IMR-90 (cell line): ENCODE measurements around the gene C1orf159. TPM values are rescaled to one million over a fixed set of nuclear protein-coding genes. Genes with fewer than 3 reads are reported as not detected.

Experiments
- ATAC-seq: fragments of 200-7000 bp; cut with Tn5 transposase; 2 replicates; pipeline ENCODE4 v1.9.1; 2020; ENCODE audit warnings: low read depth, mild to moderate bottlenecking, moderate library complexity
- BruUV-seq: library from RNA; stranded (reverse); fragments of 400-500 nt; replicated peaks from 2 replicates; lab custom pipeline; 2021; lab: Mats Ljungman, UMichigan
- CTCF ChIA-PET: fragments of 300-600 bp; formaldehyde crosslinking; extraction: SDS; loops from one replicate; lab custom pipeline; 2021; ENCODE audit warnings: antibody characterized with exemption; lab: Yijun Ruan, JAX
- POLR2A ChIA-PET: fragments of 300-600 bp; sonication (Branson Sonifier 250); formaldehyde crosslinking; loops from one replicate; lab custom pipeline; 2022; ENCODE audit warnings: antibody characterized with exemption; ENCODE audit not compliant: unreplicated experiment; lab: Charles Lee
- DNase-seq: peaks from one replicate; pipeline ENCODE4 v3.0.0; 2013
- H2AFZ ChIP-seq: replicated peaks from 2 replicates; pipeline ENCODE3; 2013; ENCODE audit warnings: low read length, mild to moderate bottlenecking; ENCODE audit not compliant: poor library complexity
- H2AK5ac ChIP-seq: 2 replicates; pipeline ENCODE4 v1.6.1; 2013; ENCODE audit warnings: low read depth, low read length, inconsistent platforms
- H2AK9ac ChIP-seq: replicated peaks from 2 replicates; pipeline ENCODE3; 2013; ENCODE audit warnings: mild to moderate bottlenecking, low read depth, low read length, moderate library complexity; ENCODE audit not compliant: poor library complexity
- H2BK120ac ChIP-seq: 2 replicates; pipeline ENCODE4 v1.6.1; 2013; ENCODE audit warnings: low read depth, low read length, inconsistent platforms
- H2BK15ac ChIP-seq: 3 replicates; pipeline ENCODE4 v1.6.1; 2013; ENCODE audit warnings: low read depth, low read length, inconsistent platforms
- H2BK20ac ChIP-seq: 2 replicates; pipeline ENCODE4 v1.6.1; 2013; ENCODE audit warnings: low read depth, mild to moderate bottlenecking, inconsistent platforms, low read length, moderate library complexity
- H2BK5ac ChIP-seq: 2 replicates; pipeline ENCODE4 v1.6.1; 2013; ENCODE audit warnings: mild to moderate bottlenecking, low read depth, low read length, inconsistent platforms; ENCODE audit not compliant: poor library complexity, severe bottlenecking
- H3K14ac ChIP-seq: replicated peaks from 2 replicates; pipeline ENCODE4 v1.6.1; 2013; ENCODE audit warnings: low read depth, low read length, inconsistent platforms
- H3K18ac ChIP-seq: 2 replicates; pipeline ENCODE4 v1.6.1; 2013; ENCODE audit warnings: low read depth, low read length, control low read depth
- H3K23ac ChIP-seq: 2 replicates; pipeline ENCODE4 v1.6.1; 2013; ENCODE audit warnings: low read depth, low read length, inconsistent platforms
- H3K27ac ChIP-seq: 2 replicates; pipeline ENCODE4 v1.5.1; 2013; ENCODE audit warnings: mild to moderate bottlenecking, control low read depth, low read length; ENCODE audit not compliant: insufficient read depth
- H3K27me3 ChIP-seq: 2 replicates; pipeline ENCODE4 v1.6.1; 2013; ENCODE audit warnings: low read length; ENCODE audit not compliant: control insufficient read depth, insufficient read depth
- H3K36me3 ChIP-seq: 2 replicates; pipeline ENCODE4 v1.6.1; 2013; ENCODE audit warnings: low read length, mixed read lengths; ENCODE audit not compliant: control insufficient read depth, insufficient read depth
- H3K4ac ChIP-seq: 2 replicates; pipeline ENCODE4 v1.6.1; 2013; ENCODE audit warnings: low read depth, low read length, inconsistent platforms
- H3K4me1 ChIP-seq: 2 replicates; pipeline ENCODE4 v1.6.1; 2013; ENCODE audit warnings: low read length, mixed read lengths; ENCODE audit not compliant: control insufficient read depth, insufficient read depth
- H3K4me2 ChIP-seq: 2 replicates; pipeline ENCODE4 v1.6.1; 2013; ENCODE audit warnings: low read depth, mild to moderate bottlenecking, control low read depth, low read length, moderate library complexity
- H3K4me3 ChIP-seq: 2 replicates; pipeline ENCODE4 v1.5.1; 2013; ENCODE audit warnings: low read depth, mild to moderate bottlenecking, control low read depth, low read length, moderate library complexity; ENCODE audit not compliant: insufficient read depth
- H3K56ac ChIP-seq: 2 replicates; pipeline ENCODE4 v1.6.1; 2013; ENCODE audit warnings: low read length, inconsistent platforms; ENCODE audit not compliant: insufficient read depth; ENCODE audit errors: extremely low read depth
- H3K79me1 ChIP-seq, 2 experiments: 2 replicates each; pipeline ENCODE4 v1.6.1; 2013; ENCODE audit warnings: low read length in 2 of 2, inconsistent platforms in 1 of 2, low read depth in 1 of 2
- H3K9ac ChIP-seq: 2 replicates; pipeline ENCODE4 v1.6.1; 2013; ENCODE audit warnings: low read depth, low read length, control low read depth
- H3K9me1 ChIP-seq: 2 replicates; pipeline ENCODE4 v1.6.1; 2013; ENCODE audit warnings: low read length, inconsistent platforms; ENCODE audit not compliant: insufficient read depth
- H3K9me3 ChIP-seq: 2 replicates; pipeline ENCODE4 v1.6.1; 2013; ENCODE audit warnings: low read length; ENCODE audit not compliant: control insufficient read depth, insufficient read depth
- H4K20me1 ChIP-seq: 2 replicates; pipeline ENCODE4 v1.6.1; 2013; ENCODE audit warnings: low read length, inconsistent platforms; ENCODE audit not compliant: insufficient read depth
- H4K5ac ChIP-seq: 2 replicates; pipeline ENCODE4 v1.6.1; 2013; ENCODE audit warnings: mild to moderate bottlenecking, low read depth, low read length, control low read depth
- H4K8ac ChIP-seq, 2 experiments: 2 replicates each; pipeline ENCODE4 v1.6.1; 2013; ENCODE audit warnings: low read depth in 2 of 2, low read length in 2 of 2, control low read depth in 1 of 2, inconsistent platforms in 1 of 2
- H4K91ac ChIP-seq: 2 replicates; pipeline ENCODE4 v1.6.1; 2013; ENCODE audit warnings: low read depth, low read length, inconsistent platforms; ENCODE audit not compliant: insufficient read depth
- CEBPB ChIP-seq: IDR thresholded peaks from 2 replicates; pipeline ENCODE4 v1.6.1; 2012; ENCODE audit warnings: low read depth, low read length, improper control_type of control experiment
- CHD1 ChIP-seq: IDR thresholded peaks from 2 replicates; pipeline ENCODE4 v1.6.1; 2012; ENCODE audit warnings: low read depth, low read length, improper control_type of control experiment
- CTCF ChIP-seq: conservative IDR thresholded peaks from 2 replicates; pipeline ENCODE4 v1.5.1; 2012; ENCODE audit warnings: mild to moderate bottlenecking, low read depth, low read length, improper control_type of control experiment
- ELK1 ChIP-seq: fragments of 150-350 bp; IDR thresholded peaks from 2 replicates; pipeline ENCODE4 v1.6.1; 2016; ENCODE audit warnings: low read depth, mild to moderate bottlenecking, low read length, moderate library complexity, borderline replicate concordance
- FOS ChIP-seq: fragments of 150-350 bp; IDR thresholded peaks from 2 replicates; pipeline ENCODE4 v1.6.1; 2016; ENCODE audit warnings: low read depth, low read length
- MAFK ChIP-seq: IDR thresholded peaks from 2 replicates; pipeline ENCODE4 v1.6.1; 2012; ENCODE audit warnings: low read depth, low read length, improper control_type of control experiment
- MAZ ChIP-seq: IDR thresholded peaks from 2 replicates; pipeline ENCODE4 v1.6.1; 2012; ENCODE audit warnings: low read depth, mild to moderate bottlenecking, low read length, improper control_type of control experiment, moderate library complexity, borderline replicate concordance
- MXI1 ChIP-seq: IDR thresholded peaks from 2 replicates; pipeline ENCODE4 v1.6.1; 2012; ENCODE audit warnings: low read depth, mild to moderate bottlenecking, low read length, moderate library complexity, borderline replicate concordance
- NFE2L2 ChIP-seq: fragments of 150-350 bp; IDR thresholded peaks from 2 replicates; pipeline ENCODE4 v1.6.1; 2016; ENCODE audit warnings: low read depth, mild to moderate bottlenecking, low read length
- POLR2A ChIP-seq: IDR thresholded peaks from 2 replicates; pipeline ENCODE4 v1.6.1; 2012; ENCODE audit warnings: mild to moderate bottlenecking, low read depth, low read length
- RAD21 ChIP-seq: IDR thresholded peaks from 2 replicates; pipeline ENCODE4 v1.6.1; 2012; ENCODE audit warnings: low read length, improper control_type of control experiment
- RCOR1 ChIP-seq: IDR thresholded peaks from 2 replicates; pipeline ENCODE4 v1.6.1; 2012; ENCODE audit warnings: mild to moderate bottlenecking, low read length, improper control_type of control experiment; ENCODE audit not compliant: insufficient replicate concordance
- RFX5 ChIP-seq: IDR thresholded peaks from 2 replicates; pipeline ENCODE4 v1.8.0; 2012; ENCODE audit warnings: low read depth, mild to moderate bottlenecking, low read length, moderate library complexity
- SMC3 ChIP-seq: fragments of 150-350 bp; IDR thresholded peaks from 2 replicates; pipeline ENCODE4 v1.6.1; 2016; ENCODE audit warnings: low read depth, mild to moderate bottlenecking, antibody characterized with exemption, low read length, moderate library complexity
- WGBS, 2 experiments: methylation state at CpG; one replicate each; pipeline versions ENCODE4 v1.1.5 to v1.1.7; 2013; ENCODE audit warnings: missing lambda C conversion rate in 2 of 2; ENCODE audit not compliant: insufficient read length in 1 of 2; ENCODE audit errors: extremely low coverage in 2 of 2; 5-methylcytosine and 5-hydroxymethylcytosine counted together
- dilution Hi-C: fragments of 300-500 bp; cut with HindIII; formaldehyde crosslinking; loops from one replicate; pipeline ENCODE4 v1.14.3; 2018; ENCODE audit warnings: low sequenced_read_pairs; ENCODE audit not compliant: unreplicated experiment
- in situ Hi-C: fragments of 300-500 bp; cut with MboI; formaldehyde crosslinking; loops from 3 replicates; pipeline ENCODE4 v1.14.3; 2019; ENCODE audit warnings: low sequenced_read_pairs, inconsistent platforms, mixed read lengths
- intact Hi-C: fragments of 100-400 bp; cut with micrococcal nuclease; formaldehyde crosslinking; loops from 2 replicates; pipeline ENCODE4 v1.10.0; 2022
- polyA plus RNA-seq, 3 experiments: library from polyadenylated mRNA; depleted of rRNA; stranded (reverse); fragments of >200 nt; gene quantifications; 2 replicates each; pipeline ENCODE4 v1.2.3, GENCODE V29; 2012; ENCODE audit warnings: low replicate concordance in 1 of 3
- total RNA-seq: library from RNA; depleted of rRNA; stranded (reverse); fragments of >200 nt; gene quantifications from 2 replicates; pipeline ENCODE4 v1.2.3, GENCODE V29; 2012
- TF ChIP-seq, protein P1 (sequence below): fragments of 150-350 bp; IDR thresholded peaks from 2 replicates; pipeline ENCODE4 v1.6.1; 2017; ENCODE audit warnings: mild to moderate bottlenecking, antibody characterized with exemption, low read length, low read depth

The C1orf159 gene
- total and polyA plus RNA-seq, 2 of the 4 experiments (the other 2 are of a cell fraction) = 2.9 to 12.6 TPM

DNA sequence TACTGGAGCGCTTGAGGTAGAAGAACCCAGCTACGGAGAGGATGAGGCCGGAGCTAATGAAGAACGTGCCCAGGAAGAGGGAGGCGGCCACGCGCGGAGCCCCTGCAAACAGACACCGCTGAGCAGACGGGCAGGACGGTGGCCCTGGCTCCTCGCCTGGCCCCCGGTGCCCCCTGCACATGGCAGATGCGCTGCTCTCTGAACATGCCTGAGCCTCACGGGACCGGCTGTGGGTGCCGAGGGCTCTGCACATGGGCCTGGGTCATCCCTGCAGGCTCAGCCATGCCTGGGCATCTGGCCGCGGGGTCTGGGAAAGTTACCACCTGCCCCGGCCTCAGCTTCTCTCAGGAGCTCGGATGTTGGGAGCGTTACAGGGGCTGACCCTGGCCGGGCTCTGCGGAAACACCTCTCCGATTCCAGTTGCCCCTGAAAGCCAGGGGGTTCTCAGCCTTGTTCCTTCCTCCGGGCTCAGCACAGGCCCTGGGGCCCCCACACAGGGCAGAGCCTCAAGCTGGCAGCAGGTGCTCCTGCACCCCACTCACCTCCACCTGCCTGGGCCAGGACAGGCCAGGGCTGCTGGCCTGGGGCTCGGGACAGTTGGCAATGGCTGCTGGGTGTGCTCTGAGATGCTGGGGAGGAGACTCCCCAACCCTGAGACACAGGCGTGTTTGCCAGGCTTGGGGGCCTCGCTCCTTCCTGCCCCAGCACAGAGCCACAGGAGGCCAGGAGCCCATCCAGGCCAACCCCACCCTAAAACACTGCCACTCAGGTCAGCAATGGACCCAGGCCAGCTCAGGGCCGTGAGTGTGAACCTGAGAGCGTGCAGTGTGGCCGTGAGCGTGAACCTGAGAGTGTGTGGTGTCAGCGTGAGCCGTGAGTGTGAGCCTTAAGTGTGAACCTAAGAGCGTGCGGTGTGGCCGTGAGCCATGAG, 29.7 kb downstream of the C1orf159 start:
- H3K23ac ChIP-seq = no peak overlapping the region
- H2BK120ac ChIP-seq = no peak overlapping the region
- H3K18ac ChIP-seq = no peak overlapping the region
- no peak overlapping the region for H4K91ac ChIP-seq
- ATAC-seq (no peak), DNase-seq (no peak)
- H2AFZ ChIP-seq = no peak overlapping the region
- dilution Hi-C loops (no loop called here), intact Hi-C loops (no loop called here), in situ Hi-C loops (no loop called here)
- H3K79me1 ChIP-seq = no peaks in the 10 kb centered on the region
- 93% methylated on average over 21 of the region's 38 CpGs; no CpG with 5 or more reads in 1 of the 2 experiments for WGBS, 2 experiments
- no peak overlapping the region for H3K27ac ChIP-seq
- H3K14ac ChIP-seq = no peak overlapping the region
- no peak overlapping the region for H2BK15ac ChIP-seq
- no peaks in the 10 kb centered on the region for H3K4me1 ChIP-seq
- no peaks in the 10 kb centered on the region; the same call in 1 of the 2 replicates for H4K20me1 ChIP-seq
- no peak overlapping the region for H4K5ac ChIP-seq
- H2AK5ac ChIP-seq = no peak overlapping the region
- H3K4ac ChIP-seq = no peak overlapping the region
- no peaks in the 10 kb centered on the region for H3K9me3 ChIP-seq
- CTCF ChIA-PET = no interaction called here
- BruUV-seq = no TSS peak
- no peak overlapping the region for H3K4me3 ChIP-seq
- H2BK5ac ChIP-seq = no peak overlapping the region
- H2BK20ac ChIP-seq = no peak overlapping the region
- no peaks in the 10 kb centered on the region for H3K9me1 ChIP-seq
- POLR2A ChIA-PET = no interaction called here
- H3K36me3 ChIP-seq = peaks cover 4% of the 10 kb centered on the region
- no peak overlapping the region for H3K4me2 ChIP-seq
- no peak overlapping the region for H3K56ac ChIP-seq
- H3K9ac ChIP-seq = no peak overlapping the region
- no peak overlapping the region for H4K8ac ChIP-seq
- no peaks in the 10 kb centered on the region for H3K27me3 ChIP-seq
- H2AK9ac ChIP-seq = no peak overlapping the region
- TF ChIP-seq MAFK (no peak), POLR2A (no peak), RFX5 (no peak), NFE2L2 (no peak), MXI1 (no peak), FOS (no peak), CEBPB (no peak), MAZ (no peak), CHD1 (no peak), CTCF (no peak), RCOR1 (no peak), ELK1 (no peak), RAD21 (no peak), SMC3 (no peak)
- TF ChIP-seq, protein P1, sequence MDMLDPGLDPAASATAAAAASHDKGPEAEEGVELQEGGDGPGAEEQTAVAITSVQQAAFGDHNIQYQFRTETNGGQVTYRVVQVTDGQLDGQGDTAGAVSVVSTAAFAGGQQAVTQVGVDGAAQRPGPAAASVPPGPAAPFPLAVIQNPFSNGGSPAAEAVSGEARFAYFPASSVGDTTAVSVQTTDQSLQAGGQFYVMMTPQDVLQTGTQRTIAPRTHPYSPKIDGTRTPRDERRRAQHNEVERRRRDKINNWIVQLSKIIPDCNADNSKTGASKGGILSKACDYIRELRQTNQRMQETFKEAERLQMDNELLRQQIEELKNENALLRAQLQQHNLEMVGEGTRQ = no peak
